Skin epidermis (tissue), 12 donors: ENCODE data around the gene TMEM95.
"Not testable (repeated sequence)": the region's sequence is repeated elsewhere in the genome, so short reads cannot be mapped to it uniquely, and the experiment has no call there.

Source experiments
- H3K27ac ChIP-seq, 21 experiments: fragments of 200-600 bp; sonication (generic) in 11 of 21; one replicate each; pipeline ENCODE4 v1.5.0; 2020; ENCODE audit warnings: mild to moderate bottlenecking in 3 of 21, inconsistent platforms in 2 of 21, moderate library complexity in 2 of 21
- H3K4me3 ChIP-seq, 7 experiments: fragments of 200-600 bp; sonication (generic) in 2 of 7; one replicate each; pipeline ENCODE4 v1.5.0; 2020; ENCODE audit warnings: inconsistent platforms in 2 of 7, mild to moderate bottlenecking in 2 of 7, moderate library complexity in 1 of 7

The TMEM95 gene

GRCh38 chr17:7367083-7367482 is 12.1 kb downstream of the TMEM95 start:
- no peak overlapping the region for H3K27ac ChIP-seq
- no peak overlapping the region for H3K4me3 ChIP-seq

GRCh38 chr17:7367918-7368598 is 13.1 kb downstream of the TMEM95 start:
- H3K27ac ChIP-seq = no peak overlapping the region
- no peak overlapping the region for H3K4me3 ChIP-seq

GRCh38 chr17:7368599-7368994 is 13.6 kb downstream of the TMEM95 start:
- not testable (repeated sequence) for H3K4me3 ChIP-seq, H3K27ac ChIP-seq

GRCh38 chr17:7369825-7370224 is 14.9 kb downstream of the TMEM95 start:
- H3K4me3 ChIP-seq = no peak overlapping the region
- no peak overlapping the region for H3K27ac ChIP-seq

- Histone ChIP-seq H3K27ac (no peak overlapping the region), H3K4me3 (no peak overlapping the region)
These were observed 15.9 kb downstream of the TMEM95 start for GRCh38 chr17:7370853-7371252.

- no peak overlapping the region for H3K4me3 ChIP-seq
These were observed 19.4 kb downstream of the TMEM95 start for GRCh38 chr17:7374353-7374752.

GRCh38 chr17:7379134-7379533 is 24.2 kb downstream of the TMEM95 start:
- Histone ChIP-seq H3K27ac (no peak overlapping the region), H3K4me3 (no peak overlapping the region)

More at GRCh38 chr17:7374353-7374752, 19.4 kb downstream of the TMEM95 start:
- H3K27ac ChIP-seq = no peak overlapping the region

- peak overlapping the region in 16 of 21 experiments; percentile 6 to 85 (median 76) for H3K27ac ChIP-seq
These were observed 25.4 kb downstream of the TMEM95 start for GRCh38 chr17:7380321-7380720.

GRCh38 chr17:7380855-7381683 is 26.1 kb downstream of the TMEM95 start, which contains the start of gene TNK1:
Gene TNK1 (plus strand): TSS chr17:7381089. CDS start chr17:7382927, 1,838 bp downstream.
- peak within 1 kb of the TSS in 20 of 21 experiments; percentile 5 to 85 (median 72) for H3K27ac ChIP-seq
- H3K4me3 ChIP-seq = peak within 1 kb of the TSS; percentile 36 to 55 (median 41)

More at GRCh38 chr17:7380321-7380720, 25.4 kb downstream of the TMEM95 start:
- H3K4me3 ChIP-seq = peak overlapping the region; percentile 36 to 55 (median 41)

- H3K4me3 ChIP-seq = no peak overlapping the region
These were observed 27.9 kb downstream of the TMEM95 start for GRCh38 chr17:7382901-7383300.

GRCh38 chr17:7383371-7383741 is 28.4 kb downstream of the TMEM95 start:
- peak overlapping the region in 2 of 7 experiments; percentile 27 to 36 for H3K4me3 ChIP-seq

More at GRCh38 chr17:7382901-7383300, 27.9 kb downstream of the TMEM95 start:
- peak overlapping the region in 1 of 21 experiments; percentile 54 for H3K27ac ChIP-seq

GRCh38 chr17:7383742-7384488 is 29.0 kb downstream of the TMEM95 start:
- H3K27ac ChIP-seq = peak overlapping the region in 11 of 21 experiments; percentile 1 to 76 (median 49)

More at GRCh38 chr17:7383371-7383741, 28.4 kb downstream of the TMEM95 start:
- peak overlapping the region in 4 of 21 experiments; percentile 28 to 60 (median 46) for H3K27ac ChIP-seq

GRCh38 chr17:7384489-7385081 is 29.6 kb downstream of the TMEM95 start:
- Histone ChIP-seq H3K4me3 (peak overlapping the region; percentile 7 to 36 (median 27)), H3K27ac (peak overlapping the region in 9 of 21 experiments; percentile 1 to 76 (median 49))

More at GRCh38 chr17:7383742-7384488, 29.0 kb downstream of the TMEM95 start:
- H3K4me3 ChIP-seq = peak overlapping the region; percentile 7 to 36 (median 27)

GRCh38 chr17:7388856-7389255 is 33.9 kb downstream of the TMEM95 start:
- no peak overlapping the region for H3K4me3 ChIP-seq
- H3K27ac ChIP-seq = no peak overlapping the region

GRCh38 chr17:7389924-7390910 is 35.3 kb downstream of the TMEM95 start:
- H3K27ac ChIP-seq = no peak overlapping the region

GRCh38 chr17:7391307-7391706 is 36.4 kb downstream of the TMEM95 start:
- peak overlapping the region in 1 of 21 experiments; percentile 5 for H3K27ac ChIP-seq
- H3K4me3 ChIP-seq = no peak overlapping the region

More at GRCh38 chr17:7389924-7390910, 35.3 kb downstream of the TMEM95 start:
- no peak overlapping the region for H3K4me3 ChIP-seq

GRCh38 chr17:7392696-7393612 is 38.0 kb downstream of the TMEM95 start:
- peak overlapping the region; percentile 59 to 90 (median 65) for H3K4me3 ChIP-seq
- peak overlapping the region in 19 of 21 experiments; percentile 76 to 97 (median 90) for H3K27ac ChIP-seq
